ENCODE results near the gene TBPL1.

DNA sequence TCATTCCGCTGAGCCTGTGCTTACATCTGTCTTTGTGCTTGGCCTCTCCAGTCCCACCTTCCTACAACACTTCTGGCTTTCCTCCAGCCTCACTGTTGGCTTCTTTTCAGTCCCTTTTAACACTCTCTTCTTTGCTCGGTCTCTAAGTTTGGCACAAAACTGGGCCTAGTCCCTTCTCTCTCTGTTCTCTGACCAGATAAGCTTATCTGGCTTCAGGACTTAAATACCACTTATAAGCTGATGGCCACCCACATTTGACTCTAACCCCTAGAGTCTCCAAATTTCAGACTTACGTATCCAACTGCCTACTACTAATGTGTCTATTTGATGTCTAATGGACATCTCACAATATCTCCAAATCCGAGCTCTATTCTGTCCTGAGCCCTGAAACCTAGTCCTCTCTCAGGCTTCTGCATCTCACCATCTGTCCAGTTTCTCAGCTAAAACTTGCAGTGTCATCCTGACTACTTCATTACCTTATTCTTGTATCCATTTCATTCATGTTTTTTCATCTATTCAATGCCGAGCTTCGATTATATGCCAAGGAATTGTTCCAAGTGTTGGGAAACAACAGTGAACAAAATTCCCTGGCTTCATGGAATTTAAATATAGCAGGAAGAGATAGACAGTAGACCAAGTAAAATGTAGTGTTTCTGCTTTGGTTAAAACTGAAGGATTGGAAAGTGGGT, 40.1 kb downstream of the TBPL1 start:
- no peak for TF ChIP-seq POLR2A (IDR thresholded peaks at IDR 0.05; ENCODE audit: extremely low read depth, insufficient read length)
- TF ChIP-seq, protein P1, sequence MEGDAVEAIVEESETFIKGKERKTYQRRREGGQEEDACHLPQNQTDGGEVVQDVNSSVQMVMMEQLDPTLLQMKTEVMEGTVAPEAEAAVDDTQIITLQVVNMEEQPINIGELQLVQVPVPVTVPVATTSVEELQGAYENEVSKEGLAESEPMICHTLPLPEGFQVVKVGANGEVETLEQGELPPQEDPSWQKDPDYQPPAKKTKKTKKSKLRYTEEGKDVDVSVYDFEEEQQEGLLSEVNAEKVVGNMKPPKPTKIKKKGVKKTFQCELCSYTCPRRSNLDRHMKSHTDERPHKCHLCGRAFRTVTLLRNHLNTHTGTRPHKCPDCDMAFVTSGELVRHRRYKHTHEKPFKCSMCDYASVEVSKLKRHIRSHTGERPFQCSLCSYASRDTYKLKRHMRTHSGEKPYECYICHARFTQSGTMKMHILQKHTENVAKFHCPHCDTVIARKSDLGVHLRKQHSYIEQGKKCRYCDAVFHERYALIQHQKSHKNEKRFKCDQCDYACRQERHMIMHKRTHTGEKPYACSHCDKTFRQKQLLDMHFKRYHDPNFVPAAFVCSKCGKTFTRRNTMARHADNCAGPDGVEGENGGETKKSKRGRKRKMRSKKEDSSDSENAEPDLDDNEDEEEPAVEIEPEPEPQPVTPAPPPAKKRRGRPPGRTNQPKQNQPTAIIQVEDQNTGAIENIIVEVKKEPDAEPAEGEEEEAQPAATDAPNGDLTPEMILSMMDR (IDR thresholded peaks at IDR 0.05; ENCODE audit: low read depth, low read length): no peak

All from NB4 (cell line).